Fibroblast of the aortic adventitia (primary cell): ENCODE data around the gene RAB20. TPM values are rescaled to one million over a fixed set of nuclear protein-coding genes. Genes with fewer than 3 reads are reported as not detected.
"Not testable (repeated sequence)": the region's sequence is repeated elsewhere in the genome, so short reads cannot be mapped to it uniquely, and the experiment has no call there.

Experiments
- DNase-seq: peaks from one replicate; pipeline ENCODE4 v3.0.0-alpha.2; 2010; ENCODE audit warnings: low read depth
- H3K4me3 ChIP-seq: 2 replicates; pipeline ENCODE4 v1.5.1; 2011; ENCODE audit warnings: low read depth, mild to moderate bottlenecking, control low read depth, low read length, moderate library complexity
- total RNA-seq: library from RNA; depleted of rRNA; stranded (reverse); fragments of >200 nt; gene quantifications from 2 replicates; pipeline ENCODE4 v1.2.3, GENCODE V29; 2012; ENCODE audit warnings: low replicate concordance
- TF ChIP-seq, protein P1 (sequence below): IDR thresholded peaks from 2 replicates; pipeline ENCODE4 v1.5.1; 2011; ENCODE audit warnings: mild to moderate bottlenecking, low read length, control low read depth, inconsistent platforms; ENCODE audit not compliant: insufficient read depth

The RAB20 gene
- total RNA-seq, 1 donor: 1.6 TPM

DNA sequence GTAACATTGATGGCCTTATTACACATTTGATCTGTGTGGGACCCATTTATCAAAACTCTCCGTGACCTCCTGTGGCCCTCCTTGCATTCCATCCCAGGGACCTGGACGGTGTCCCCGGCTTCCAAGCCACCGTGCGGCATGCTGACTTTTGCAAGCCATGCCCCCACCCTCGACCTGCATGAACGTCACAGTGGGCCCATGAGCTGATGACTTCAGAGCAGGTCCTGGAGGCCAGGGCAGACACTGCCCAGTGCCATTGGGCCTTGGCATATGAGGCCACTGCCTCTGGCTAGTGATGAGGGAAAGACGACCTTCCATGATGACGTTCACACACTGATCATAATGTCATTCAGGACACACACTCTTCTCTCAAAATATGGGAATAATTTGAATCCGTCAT lies 62.8 kb downstream of the RAB20 start:
- no peak for DNase-seq
- TF ChIP-seq, protein P1, sequence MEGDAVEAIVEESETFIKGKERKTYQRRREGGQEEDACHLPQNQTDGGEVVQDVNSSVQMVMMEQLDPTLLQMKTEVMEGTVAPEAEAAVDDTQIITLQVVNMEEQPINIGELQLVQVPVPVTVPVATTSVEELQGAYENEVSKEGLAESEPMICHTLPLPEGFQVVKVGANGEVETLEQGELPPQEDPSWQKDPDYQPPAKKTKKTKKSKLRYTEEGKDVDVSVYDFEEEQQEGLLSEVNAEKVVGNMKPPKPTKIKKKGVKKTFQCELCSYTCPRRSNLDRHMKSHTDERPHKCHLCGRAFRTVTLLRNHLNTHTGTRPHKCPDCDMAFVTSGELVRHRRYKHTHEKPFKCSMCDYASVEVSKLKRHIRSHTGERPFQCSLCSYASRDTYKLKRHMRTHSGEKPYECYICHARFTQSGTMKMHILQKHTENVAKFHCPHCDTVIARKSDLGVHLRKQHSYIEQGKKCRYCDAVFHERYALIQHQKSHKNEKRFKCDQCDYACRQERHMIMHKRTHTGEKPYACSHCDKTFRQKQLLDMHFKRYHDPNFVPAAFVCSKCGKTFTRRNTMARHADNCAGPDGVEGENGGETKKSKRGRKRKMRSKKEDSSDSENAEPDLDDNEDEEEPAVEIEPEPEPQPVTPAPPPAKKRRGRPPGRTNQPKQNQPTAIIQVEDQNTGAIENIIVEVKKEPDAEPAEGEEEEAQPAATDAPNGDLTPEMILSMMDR: no peak
- H3K4me3 ChIP-seq: no peak overlapping the region

DNA sequence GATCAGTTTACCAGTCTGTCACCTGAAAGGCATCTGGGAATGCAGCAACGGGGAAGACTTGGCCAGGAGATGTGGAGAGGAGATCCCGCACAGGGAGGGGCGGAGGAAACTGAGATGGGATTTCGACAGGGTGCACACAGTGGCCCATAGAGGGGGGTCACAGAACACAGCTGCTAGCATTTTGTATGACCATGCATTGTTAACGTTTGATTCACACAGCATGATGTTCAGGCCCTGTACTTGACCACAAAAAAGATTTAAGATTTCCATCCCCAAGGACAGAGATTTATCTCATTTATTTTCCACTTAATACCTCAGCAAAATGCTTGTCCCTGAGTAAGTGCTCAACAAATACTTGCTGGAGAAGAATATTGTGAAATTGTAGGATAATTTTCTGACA lies 63.2 kb downstream of the RAB20 start:
- TF ChIP-seq, protein P1: no peak
- no peak for DNase-seq
- H3K4me3 ChIP-seq: no peak overlapping the region

DNA sequence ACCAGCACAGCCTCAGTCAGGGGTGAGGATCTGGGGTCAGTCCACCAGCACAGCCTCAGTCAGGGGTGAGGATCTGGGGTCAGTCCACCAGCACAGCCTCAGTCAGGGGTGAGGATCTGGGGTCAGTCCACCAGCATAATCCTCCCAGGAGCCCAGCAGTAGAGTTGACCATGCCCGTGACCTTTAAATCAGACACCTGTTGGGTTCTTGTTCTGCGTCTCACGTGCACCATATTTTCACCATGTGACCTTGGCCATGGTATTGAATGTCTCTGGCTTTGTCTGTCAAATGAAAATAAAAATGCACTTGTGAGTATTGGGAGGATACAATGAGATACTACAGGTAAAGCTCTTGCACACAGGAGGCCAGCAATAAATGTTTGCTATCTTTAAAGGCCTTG lies 63.6 kb downstream of the RAB20 start:
- not testable (repeated sequence) for DNase-seq, H3K4me3 ChIP-seq

DNA sequence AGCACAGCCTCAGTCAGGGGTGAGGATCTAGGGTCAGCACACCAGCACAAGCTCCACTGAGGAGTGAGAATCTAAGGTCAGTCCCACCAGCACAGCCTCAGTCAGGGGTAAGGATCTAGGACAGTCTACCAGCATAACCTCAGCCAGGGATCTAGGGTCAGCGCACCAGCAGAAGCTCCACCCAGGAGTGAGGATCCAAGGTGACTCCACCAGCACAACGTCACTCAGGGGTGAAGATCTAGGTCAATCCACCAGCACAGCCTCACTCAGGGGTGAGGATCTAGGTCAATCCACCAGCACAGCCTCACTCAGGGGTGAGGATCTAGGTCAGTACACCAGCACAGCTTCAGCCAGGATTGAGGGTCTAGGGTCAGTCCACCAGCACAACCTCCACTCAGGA lies 64.5 kb downstream of the RAB20 start:
- TF ChIP-seq, protein P1: no peak
- no peak for DNase-seq

DNA sequence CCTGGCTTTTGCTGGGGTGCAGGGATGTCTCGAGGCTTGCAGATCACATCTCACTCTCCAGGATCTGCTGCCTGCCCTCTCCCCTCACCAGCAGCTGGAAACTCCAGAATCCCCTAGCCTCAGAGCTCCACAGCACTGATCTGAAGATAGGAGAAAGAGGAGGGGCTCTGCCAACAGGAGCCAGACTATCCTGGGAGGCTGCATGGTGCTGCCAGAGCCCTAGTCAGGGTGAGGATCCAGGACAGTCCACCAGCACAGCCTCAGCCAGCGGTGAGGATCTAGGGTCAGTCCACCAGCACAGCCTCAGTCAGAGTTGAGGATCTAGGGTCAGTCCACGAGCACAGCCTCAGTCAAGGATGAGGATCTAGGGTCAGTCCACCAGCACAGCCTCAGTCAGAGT lies 65.2 kb downstream of the RAB20 start:
- TF ChIP-seq, protein P1: no peak
- H3K4me3 ChIP-seq: no peak overlapping the region
- no peak for DNase-seq

More for the DNA sequence above, 64.5 kb downstream of the RAB20 start:
- H3K4me3 ChIP-seq: no peak overlapping the region

DNA sequence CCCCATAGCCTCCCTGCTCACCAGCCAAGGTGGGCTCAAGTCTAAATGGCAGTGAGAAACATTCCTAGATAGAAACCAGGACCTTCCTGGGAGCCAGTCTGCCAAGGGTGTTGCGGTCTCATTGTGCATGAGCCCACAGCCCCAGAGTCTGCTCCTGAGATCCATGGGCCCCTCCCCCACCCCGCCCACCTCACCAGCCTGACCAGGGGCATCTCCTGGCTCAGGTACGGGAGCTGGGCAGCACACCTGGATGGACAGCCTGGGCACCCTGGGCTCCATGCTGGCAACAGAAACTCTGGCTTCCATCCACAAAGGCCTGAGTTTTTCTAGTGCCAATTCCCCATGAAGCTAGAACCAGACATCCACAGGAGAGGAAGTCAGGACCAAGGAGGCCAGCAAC lies 65.6 kb downstream of the RAB20 start:
- TF ChIP-seq, protein P1: no peak
- DNase-seq: no peak

DNA sequence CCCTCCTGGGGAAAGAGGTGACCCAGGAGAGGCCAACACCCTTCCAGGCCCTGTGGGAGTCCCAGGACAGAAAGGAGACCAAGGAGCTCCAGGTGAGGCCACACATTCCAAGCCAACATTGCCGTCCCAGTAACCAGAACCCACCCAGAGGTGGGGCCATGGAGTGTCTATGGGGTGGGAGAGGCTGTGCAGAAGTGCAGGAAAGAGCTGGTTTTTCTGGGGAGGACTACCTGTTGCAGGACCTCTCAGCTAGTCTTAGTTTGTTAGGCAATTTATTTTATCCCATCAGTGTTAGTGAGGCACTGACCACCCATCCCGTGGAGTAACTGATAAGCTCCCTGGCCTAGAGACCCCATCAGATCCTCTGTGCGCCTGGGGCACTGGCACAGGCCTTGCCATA lies 66.1 kb downstream of the RAB20 start:
- TF ChIP-seq, protein P1: no peak
- DNase-seq: no peak

More for the DNA sequence above, 65.6 kb downstream of the RAB20 start:
- no peak overlapping the region for H3K4me3 ChIP-seq

More for the DNA sequence above, 66.1 kb downstream of the RAB20 start:
- no peak overlapping the region for H3K4me3 ChIP-seq
